GM23248 (cell line): ENCODE measurements around the gene TLE1. TPM values are rescaled to one million over a fixed set of nuclear protein-coding genes. Genes with fewer than 3 reads are reported as not detected.

ENCODE experiments used
- DNase-seq: peaks from one replicate; pipeline ENCODE4 v3.0.0-alpha.2; 2015
- H2AFZ ChIP-seq: fragments of 200-600 bp; sonication (generic); 2 replicates; pipeline ENCODE4 v1.6.1; 2016; ENCODE audit warnings: antibody characterized with exemption
- H3F3A ChIP-seq: fragments of 200-600 bp; sonication (generic); 2 replicates; pipeline ENCODE4 v1.6.1; 2016; ENCODE audit warnings: mild to moderate bottlenecking, antibody characterized with exemption, mixed run types; ENCODE audit not compliant: insufficient read depth
- H3K27ac ChIP-seq: fragments of 200-600 bp; sonication (generic); 2 replicates; pipeline ENCODE4 v1.5.1; 2016; ENCODE audit warnings: mild to moderate bottlenecking
- H3K27me3 ChIP-seq: fragments of 200-600 bp; sonication (generic); replicated peaks from 2 replicates; pipeline ENCODE4 v1.6.1; 2016; ENCODE audit warnings: mild to moderate bottlenecking; ENCODE audit not compliant: insufficient read depth
- H3K36me3 ChIP-seq: fragments of 200-600 bp; sonication (generic); 2 replicates; pipeline ENCODE4 v1.6.1; 2016; ENCODE audit warnings: low read depth, mild to moderate bottlenecking
- H3K4me1 ChIP-seq: fragments of 200-600 bp; sonication (generic); 2 replicates; pipeline ENCODE4 v1.6.1; 2016; ENCODE audit warnings: mild to moderate bottlenecking; ENCODE audit not compliant: insufficient read depth
- H3K4me2 ChIP-seq: fragments of 200-600 bp; sonication (generic); one replicate; pipeline ENCODE4 v1.6.1; 2016; ENCODE audit warnings: mild to moderate bottlenecking; ENCODE audit not compliant: unreplicated experiment
- H3K4me3 ChIP-seq: fragments of 200-600 bp; sonication (generic); 2 replicates; pipeline ENCODE4 v1.5.1; 2016; ENCODE audit warnings: mild to moderate bottlenecking
- H3K79me2 ChIP-seq: fragments of 200-600 bp; sonication (generic); 2 replicates; pipeline ENCODE4 v1.6.1; 2016; ENCODE audit warnings: mild to moderate bottlenecking; ENCODE audit not compliant: insufficient read depth
- H3K9ac ChIP-seq: fragments of 200-600 bp; sonication (generic); 2 replicates; pipeline ENCODE4 v1.6.1; 2016; ENCODE audit warnings: mild to moderate bottlenecking
- H3K9me2 ChIP-seq: fragments of 200-600 bp; sonication (generic); 2 replicates; pipeline ENCODE4 v1.6.1; 2016; ENCODE audit warnings: mixed run types, mild to moderate bottlenecking, moderate library complexity; ENCODE audit not compliant: insufficient read depth
- H3K9me3 ChIP-seq: fragments of 200-600 bp; sonication (generic); one replicate; pipeline ENCODE4 v1.6.1; 2017; ENCODE audit warnings: low read depth
- H4K20me1 ChIP-seq: fragments of 200-600 bp; sonication (generic); 2 replicates; pipeline ENCODE4 v1.6.0; 2016; ENCODE audit not compliant: insufficient read depth
- EZH2 ChIP-seq: fragments of 200-600 bp; sonication (generic); IDR thresholded peaks from 2 replicates; pipeline ENCODE4 v1.6.1; 2018; ENCODE audit warnings: antibody characterized with exemption, mild to moderate bottlenecking; ENCODE audit not compliant: insufficient read depth, poor library complexity, severe bottlenecking
- EZH2phosphoT487 ChIP-seq: fragments of 200-600 bp; sonication (generic); IDR thresholded peaks from 2 replicates; pipeline ENCODE4 v1.6.1; 2018; ENCODE audit warnings: antibody characterized with exemption, moderate library complexity, mild to moderate bottlenecking, low read depth; ENCODE audit not compliant: insufficient read depth
- WGBS, 2 experiments: methylation state at CpG; one replicate each; pipeline ENCODE4 v1.1.6; 2015 to 2017; ENCODE audit warnings: low lambda C conversion rate in 2 of 2, low coverage in 1 of 2; ENCODE audit errors: missing lambda C conversion rate in 2 of 2; 5-methylcytosine and 5-hydroxymethylcytosine counted together
- in situ Hi-C: fragments of 300-500 bp; cut with MboI; formaldehyde crosslinking; loops from 2 replicates; pipeline ENCODE4 v1.15.0; 2020
- polyA plus RNA-seq: library from polyadenylated mRNA; unstranded; fragments of >200 nt; fragmentation: Nextera tagmentation; extraction: Ambion mirVana; gene quantifications from 2 replicates; pipeline ENCODE4 v1.2.1, GENCODE V29; 2016
- total RNA-seq: library from RNA; depleted of rRNA; stranded (reverse); fragments of >200 nt; shearing (Covaris generic); gene quantifications from 2 replicates; pipeline ENCODE4 v1.2.3, GENCODE V29; 2014

Gene TLE1
- total and polyA plus RNA-seq, 2 experiments from 2014 or later = 6.4 to 14.4 TPM

GRCh38 chr9:81680506-81680905 lies 8.8 kb downstream of the TLE1 start:
- peaks cover 31% of the 10 kb centered on the region for H3K79me2 ChIP-seq
- in situ Hi-C loops = no loop called here

GRCh38 chr9:81680006-81680405 lies 9.3 kb downstream of the TLE1 start:
- Histone ChIP-seq H3K36me3 (0 out of 2 replicates have a peak, but pooled peaks cover 4% of the 10 kb centered on the region), H2AFZ (no peak overlapping the region), H3K27me3 (no peaks in the 10 kb centered on the region), H3K9ac (no peak overlapping the region), H3K9me3 (no peaks in the 10 kb centered on the region), H3K4me1 (peaks cover 6% of the 10 kb centered on the region; the same call in 1 of the 2 replicates), H3K9me2 (no peaks in the 10 kb centered on the region), H3K4me2 (no peak overlapping the region), H3K27ac (no peak overlapping the region), H3K79me2 (peaks cover 26% of the 10 kb centered on the region), H4K20me1 (no peaks in the 10 kb centered on the region), H3F3A (no peaks in the 10 kb centered on the region), H3K4me3 (no peak overlapping the region)
- in situ Hi-C loops = no loop called here
- TF ChIP-seq EZH2 (no peak), EZH2phosphoT487 (no peak)
- 85 to 91% methylated on average over 9 of the region's 9 CpGs for WGBS, 2 experiments
- DNase-seq = no peak

More at GRCh38 chr9:81680506-81680905, 8.8 kb downstream of the TLE1 start:
- Histone ChIP-seq H3K9me3 (no peaks in the 10 kb centered on the region), H3K9ac (no peak overlapping the region), H3K9me2 (no peaks in the 10 kb centered on the region), H2AFZ (no peak overlapping the region), H3F3A (no peaks in the 10 kb centered on the region), H3K4me3 (no peak overlapping the region), H3K36me3 (0 out of 2 replicates have a peak, but pooled peaks cover 4% of the 10 kb centered on the region), H3K4me1 (peaks cover 7% of the 10 kb centered on the region; the same call in 1 of the 2 replicates), H3K4me2 (no peak overlapping the region), H3K27ac (no peak overlapping the region), H3K27me3 (no peaks in the 10 kb centered on the region), H4K20me1 (no peaks in the 10 kb centered on the region)
- TF ChIP-seq EZH2phosphoT487 = no peak
- no peak for TF ChIP-seq EZH2
- WGBS, 2 experiments = 93 to 100% methylated on average over 1 of the region's 1 CpG
- no peak for DNase-seq

- Histone ChIP-seq H3K4me3 (no peak overlapping the region), H3K9ac (no peak overlapping the region), H4K20me1 (no peaks in the 10 kb centered on the region), H3K79me2 (peaks cover 9% of the 10 kb centered on the region), H3K4me2 (no peak overlapping the region), H3F3A (no peaks in the 10 kb centered on the region), H3K36me3 (no peaks in the 10 kb centered on the region), H3K9me3 (no peaks in the 10 kb centered on the region), H3K9me2 (no peaks in the 10 kb centered on the region), H3K4me1 (peaks cover 6% of the 10 kb centered on the region; the same call in 1 of the 2 replicates), H3K27ac (no peak overlapping the region), H3K27me3 (no peaks in the 10 kb centered on the region), H2AFZ (no peak overlapping the region)
- no peak for DNase-seq
- in situ Hi-C loops = no loop called here
- 93 to 100% methylated on average over 1 of the region's 1 CpG for WGBS, 2 experiments
- no peak for TF ChIP-seq EZH2
- no peak for TF ChIP-seq EZH2phosphoT487
These were observed 11.3 kb downstream of the TLE1 start for GRCh38 chr9:81678088-81678487.

- H3K9ac ChIP-seq = no peak overlapping the region
- no peaks in the 10 kb centered on the region for H3K9me3 ChIP-seq
- 98 to 100% methylated on average over 2 of the region's 2 CpGs for WGBS, 2 experiments
- TF ChIP-seq EZH2phosphoT487 (no peak), EZH2 (no peak)
- H3F3A ChIP-seq = no peaks in the 10 kb centered on the region
- H3K27ac ChIP-seq = no peak overlapping the region
- H3K27me3 ChIP-seq = no peaks in the 10 kb centered on the region
- peaks cover 6% of the 10 kb centered on the region; the same call in 1 of the 2 replicates for H3K4me1 ChIP-seq
- H3K36me3 ChIP-seq = no peaks in the 10 kb centered on the region
- in situ Hi-C loops = no loop called here
- no peak overlapping the region for H2AFZ ChIP-seq
- no peak overlapping the region for H3K4me3 ChIP-seq
- DNase-seq = no peak
- H3K79me2 ChIP-seq = no peaks in the 10 kb centered on the region
- H4K20me1 ChIP-seq = no peaks in the 10 kb centered on the region
- no peak overlapping the region for H3K4me2 ChIP-seq
- H3K9me2 ChIP-seq = no peaks in the 10 kb centered on the region
These were observed 13.0 kb downstream of the TLE1 start for GRCh38 chr9:81676395-81676794.
